WTC11 (cell line): ENCODE results near the gene CNTNAP5. TPM values are rescaled to one million over a fixed set of nuclear protein-coding genes. Genes with fewer than 3 reads are reported as not detected.

ENCODE experiments used
- ATAC-seq: fragments of 200-7000 bp; cut with Tn5 transposase; 2 replicates; pipeline ENCODE4 v1.10.0; 2021; ENCODE audit warnings: mild to moderate bottlenecking, moderate library complexity
- CTCF ChIA-PET: fragments of 300-600 bp; sonication (Branson Sonifier 250); formaldehyde crosslinking; loops from one replicate; lab custom pipeline; 2021; ENCODE audit warnings: antibody characterized with exemption; lab: Charles Lee
- POLR2A ChIA-PET: fragments of 350-600 bp; sonication (Branson Sonifier 250); formaldehyde crosslinking; loops from one replicate; lab custom pipeline; 2021; ENCODE audit warnings: antibody characterized with exemption; lab: Charles Lee
- DNase-seq: peaks from one replicate; pipeline ENCODE4 v3.0.0; 2021; ENCODE audit warnings: low spot score
- H3K27ac Mint-ChIP-seq: 2 replicates; pipeline ENCODE4 v1.8.0; 2021; ENCODE audit warnings: mixed read lengths
- H3K27me3 Mint-ChIP-seq: 2 replicates; pipeline ENCODE4 v1.8.0; 2021; ENCODE audit warnings: low read depth, mild to moderate bottlenecking, moderate library complexity, mixed read lengths
- H3K36me3 Mint-ChIP-seq: 2 replicates; pipeline ENCODE4 v1.8.0; 2021; ENCODE audit warnings: mixed read lengths
- H3K4me1 Mint-ChIP-seq: 2 replicates; pipeline ENCODE4 v1.8.0; 2022; ENCODE audit warnings: mixed read lengths
- H3K4me3 Mint-ChIP-seq: 2 replicates; pipeline ENCODE4 v1.8.0; 2021; ENCODE audit warnings: mild to moderate bottlenecking, moderate library complexity, mixed read lengths
- H3K9me3 Mint-ChIP-seq: 2 replicates; pipeline ENCODE4 v1.8.0; 2021; ENCODE audit warnings: mixed read lengths
- ATF1 ChIP-seq: sonication (generic); formaldehyde crosslinking; IDR thresholded peaks from 2 replicates; pipeline ENCODE4 v1.8.1; 2023; ENCODE audit warnings: mild to moderate bottlenecking, moderate library complexity, missing genetic modification reagents
- CTCF ChIP-seq: fragments of 200-600 bp; IDR thresholded peaks from 2 replicates; pipeline ENCODE4 v1.8.0; 2022; ENCODE audit warnings: antibody characterized with exemption
- ETV6 ChIP-seq: sonication (generic); formaldehyde crosslinking; IDR thresholded peaks from 2 replicates; pipeline ENCODE4 v1.8.1; 2022; ENCODE audit warnings: mild to moderate bottlenecking, missing genetic modification reagents
- FOXJ3 ChIP-seq: sonication (generic); formaldehyde crosslinking; IDR thresholded peaks from 2 replicates; pipeline ENCODE4 v1.9.0; 2021; ENCODE audit warnings: missing genetic modification reagents, mild to moderate bottlenecking, borderline replicate concordance
- FOXK1 ChIP-seq: sonication (generic); formaldehyde crosslinking; IDR thresholded peaks from 2 replicates; pipeline ENCODE4 v1.8.0; 2022; ENCODE audit warnings: mild to moderate bottlenecking, moderate library complexity, missing genetic modification reagents
- GRHL2 ChIP-seq: fragments of 250-450 bp; sonication (Bioruptor Pico); IDR thresholded peaks from 2 replicates; pipeline ENCODE4 v1.8.0; 2022; ENCODE audit warnings: mild to moderate bottlenecking, moderate library complexity; ENCODE audit not compliant: insufficient replicate concordance, severe bottlenecking
- KAT7 ChIP-seq: sonication (generic); formaldehyde crosslinking; IDR thresholded peaks from 2 replicates; pipeline ENCODE4 v1.8.1; 2023; ENCODE audit warnings: missing genetic modification reagents, mild to moderate bottlenecking, borderline replicate concordance
- MLX ChIP-seq: sonication (generic); formaldehyde crosslinking; IDR thresholded peaks from 2 replicates; pipeline ENCODE4 v1.8.1; 2023; ENCODE audit warnings: mild to moderate bottlenecking, missing genetic modification reagents, moderate library complexity
- NFE2L1 ChIP-seq: sonication (generic); formaldehyde crosslinking; IDR thresholded peaks from 2 replicates; pipeline ENCODE4 v1.8.1; 2023; ENCODE audit warnings: missing genetic modification reagents
- NFYB ChIP-seq: sonication (generic); formaldehyde crosslinking; conservative IDR thresholded peaks from 2 replicates; pipeline ENCODE4 v1.8.0; 2022; ENCODE audit warnings: low read depth, missing genetic modification reagents
- SMAD3 ChIP-seq: sonication (generic); formaldehyde crosslinking; IDR thresholded peaks from 2 replicates; pipeline ENCODE4 v1.8.0; 2022; ENCODE audit warnings: missing genetic modification reagents, mild to moderate bottlenecking, borderline replicate concordance
- SMAD4 ChIP-seq: sonication (generic); formaldehyde crosslinking; IDR thresholded peaks from 2 replicates; pipeline ENCODE4 v1.8.0; 2022; ENCODE audit warnings: mild to moderate bottlenecking, missing genetic modification reagents
- TP53 ChIP-seq: sonication (generic); formaldehyde crosslinking; IDR thresholded peaks from 2 replicates; pipeline ENCODE4 v1.8.1; 2023; ENCODE audit warnings: mild to moderate bottlenecking, missing genetic modification reagents
- ZBTB43 ChIP-seq: sonication (generic); formaldehyde crosslinking; IDR thresholded peaks from 2 replicates; pipeline ENCODE4 v1.8.1; 2023; ENCODE audit warnings: mild to moderate bottlenecking, missing genetic modification reagents
- ZNF219 ChIP-seq: sonication (generic); formaldehyde crosslinking; IDR thresholded peaks from 2 replicates; pipeline ENCODE4 v1.8.0; 2023; ENCODE audit warnings: missing genetic modification reagents, mild to moderate bottlenecking, borderline replicate concordance
- ZNF423 ChIP-seq: fragments of 250-450 bp; sonication (Bioruptor Pico); IDR thresholded peaks from 2 replicates; pipeline ENCODE4 v2.1.2; 2022; ENCODE audit warnings: mild to moderate bottlenecking, moderate library complexity
- ZNF671 ChIP-seq: fragments of 250-450 bp; sonication (Bioruptor Pico); IDR thresholded peaks from 2 replicates; pipeline ENCODE4 v1.8.0; 2021; ENCODE audit warnings: mild to moderate bottlenecking
- ZSCAN18 ChIP-seq: fragments of 250-450 bp; sonication (Bioruptor Pico); IDR thresholded peaks from 2 replicates; pipeline ENCODE4 v2.1.2; 2022; ENCODE audit warnings: mild to moderate bottlenecking, moderate library complexity
- total RNA-seq: library from RNA; stranded (reverse); gene quantifications from 3 replicates; pipeline ENCODE4 v1.2.3, GENCODE V29; 2021

CNTNAP5 gene
- total RNA-seq, 1 experiment from 2014 or later = 0.22 TPM

- no peak for TF ChIP-seq NFYB
Measured at GRCh38 chr2:124178719-124179118, 153.6 kb downstream of the CNTNAP5 start (continued).

GRCh38 chr2:124180635-124181034 lies 155.5 kb downstream of the CNTNAP5 start:
- ChIA-PET CTCF (no interaction called here), POLR2A (interaction anchor here (0.6 to 1.0 kb wide), 2 partner anchors 238 to 634 kb away, joined by 3 to 4 read pairs; no protein-coding TSS in a partner anchor)
- H3K4me1 Mint-ChIP-seq = peaks cover 21% of the 10 kb centered on the region
- H3K4me3 Mint-ChIP-seq = no peak overlapping the region
- H3K9me3 Mint-ChIP-seq = no peaks in the 10 kb centered on the region
- TF ChIP-seq ETV6 (CRISPR knock-in tag) (0 out of 2 replicates have a peak, but pooled peaks have one; percentile 64), SMAD4 (no peak), ZNF671 (no peak), ATF1 (CRISPR knock-in tag) (no peak)
- no peaks in the 10 kb centered on the region for H3K36me3 Mint-ChIP-seq
- no peak for ATAC-seq
- H3K27me3 Mint-ChIP-seq = no peaks in the 10 kb centered on the region
- H3K27ac Mint-ChIP-seq = peak overlapping the region; percentile 27; the same call in 1 of the 2 replicates
- no peak for DNase-seq

GRCh38 chr2:124186801-124187200 lies 161.7 kb downstream of the CNTNAP5 start:
- no peaks in the 10 kb centered on the region for H3K27me3 Mint-ChIP-seq
- H3K4me1 Mint-ChIP-seq = peaks cover 44% of the 10 kb centered on the region
- TF ChIP-seq ZBTB43 (CRISPR knock-in tag) (no peak), TP53 (CRISPR knock-in tag) (no peak), CTCF (no peak), ZNF423 (CRISPR knock-in tag) (no peak), SMAD3 (no peak), FOXJ3 (CRISPR knock-in tag) (no peak), MLX (CRISPR knock-in tag) (no peak), GRHL2 (CRISPR knock-in tag) (no peak), KAT7 (CRISPR knock-in tag) (no peak), ZNF219 (no peak), ZSCAN18 (CRISPR knock-in tag) (no peak), NFE2L1 (CRISPR knock-in tag) (no peak), FOXK1 (CRISPR knock-in tag) (no peak)
- H3K36me3 Mint-ChIP-seq = no peaks in the 10 kb centered on the region
- peak overlapping the region; percentile 94 for H3K27ac Mint-ChIP-seq
- peak overlapping the region; percentile 1; the same call in 1 of the 2 replicates for H3K4me3 Mint-ChIP-seq
- CTCF ChIA-PET = no interaction called here
- ATAC-seq (peak; percentile 58), DNase-seq (no peak)
- POLR2A ChIA-PET = no interaction called here
- no peaks in the 10 kb centered on the region for H3K9me3 Mint-ChIP-seq
